ENCODE data around the gene LMOD1. TPM values are rescaled to one million over a fixed set of nuclear protein-coding genes. Genes with fewer than 3 reads are reported as not detected.

Gene LMOD1
- polyA plus RNA-seq, 4 donors, result 3.4 to 4.6 (median 4.6) TPM

DNA sequence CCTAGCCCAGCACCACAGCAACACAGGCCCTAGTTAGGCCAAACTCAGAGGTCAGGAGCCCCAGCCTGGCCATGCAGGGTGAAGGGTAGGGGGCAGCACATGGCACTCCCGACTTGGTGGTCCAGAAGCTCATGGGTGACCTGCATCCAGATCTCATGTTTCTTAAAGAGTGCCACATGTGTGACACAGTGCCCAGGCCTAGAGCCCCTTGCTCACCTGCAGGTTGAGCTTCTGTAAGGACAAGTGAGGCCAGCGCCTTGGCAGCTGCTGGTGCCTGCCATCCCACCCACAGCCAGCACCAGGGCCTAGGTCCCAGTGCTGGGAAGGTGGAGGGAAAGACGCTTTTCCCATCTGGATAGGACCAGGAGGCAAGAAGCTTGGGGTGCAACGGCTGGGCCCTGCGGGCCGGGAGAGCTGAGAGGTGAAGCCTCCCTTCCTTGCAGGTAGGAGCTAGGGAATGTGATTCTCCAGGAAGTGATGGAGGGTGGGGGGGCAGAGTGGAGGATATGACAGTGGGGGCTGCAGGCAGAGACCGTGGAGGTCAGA, 51.2 kb downstream of the LMOD1 start:
- DNase-seq (ENCODE audit: low read depth in 4 of 4, low spot score in 3 of 4), result no peak

DNA sequence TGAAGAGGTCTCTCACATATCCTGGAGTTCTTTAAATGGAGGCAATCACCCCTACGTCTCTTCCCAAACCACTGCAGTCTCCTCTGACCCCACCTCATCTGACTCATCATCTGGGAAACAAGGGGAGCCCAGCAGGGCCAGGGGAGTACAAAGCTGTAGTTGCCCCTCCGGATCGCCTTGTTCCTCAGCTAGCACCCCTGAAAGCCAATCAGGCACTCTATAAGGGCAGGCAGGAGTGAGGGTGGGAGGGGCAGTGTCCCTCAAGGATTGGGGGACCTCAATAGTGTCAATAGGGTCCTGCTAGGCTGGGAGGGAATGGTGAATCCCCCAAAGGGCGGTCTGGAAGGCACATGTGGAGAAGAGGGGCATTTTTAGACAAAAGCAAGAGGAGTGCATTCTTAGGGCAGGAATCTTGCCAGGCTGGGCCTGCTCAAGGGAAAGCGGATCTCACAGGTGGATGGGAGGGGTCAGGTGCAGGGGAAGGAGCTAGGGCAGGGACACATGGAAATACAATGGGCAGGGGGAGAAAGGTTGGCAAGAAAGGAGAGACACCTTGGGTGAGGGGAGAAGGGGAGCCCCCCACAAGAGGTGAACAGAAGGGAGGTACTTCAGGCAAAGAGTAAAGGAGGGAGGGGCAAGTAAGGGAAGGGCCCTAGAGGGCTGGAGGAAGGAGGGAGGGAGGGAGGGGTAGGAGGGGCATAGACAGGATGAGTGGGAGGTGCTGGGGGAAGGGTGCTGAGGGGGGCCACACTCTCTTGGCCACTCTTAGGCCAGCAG, 51.8 kb downstream of the LMOD1 start:
- no peak for DNase-seq (ENCODE audit: low read depth in 4 of 4, low spot score in 3 of 4)

DNA sequence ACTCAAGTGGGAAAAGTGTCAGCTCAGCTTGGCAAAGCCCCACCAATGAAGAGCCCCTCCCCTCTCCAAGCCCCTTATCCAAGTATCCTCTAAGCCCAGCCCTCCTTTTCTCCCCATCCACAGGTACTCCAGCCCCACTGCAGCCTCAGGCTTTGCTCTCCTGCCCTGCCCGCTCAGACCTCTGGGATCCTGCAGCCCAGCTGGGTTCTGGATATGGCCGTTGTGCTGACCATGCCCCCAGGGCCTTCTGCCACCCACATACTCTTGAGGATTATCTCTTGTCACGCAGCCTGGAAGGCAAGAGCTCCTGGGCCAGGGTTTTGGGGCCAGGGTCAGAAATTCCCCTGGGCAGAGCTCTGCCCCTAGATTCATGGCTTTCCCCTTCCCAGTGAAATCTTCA, 52.9 kb downstream of the LMOD1 start:
- DNase-seq (ENCODE audit: low read depth in 4 of 4, low spot score in 3 of 4), result no peak

- DNase-seq (ENCODE audit: low read depth in 4 of 4, low spot score in 3 of 4), result no peak
Observed at GRCh38 chr1:201892211-201892610, 54.1 kb downstream of the LMOD1 start.

GRCh38 chr1:201891451-201892045, 54.8 kb downstream of the LMOD1 start:
- no peak for DNase-seq (ENCODE audit: low read depth in 4 of 4, low spot score in 3 of 4)

DNA sequence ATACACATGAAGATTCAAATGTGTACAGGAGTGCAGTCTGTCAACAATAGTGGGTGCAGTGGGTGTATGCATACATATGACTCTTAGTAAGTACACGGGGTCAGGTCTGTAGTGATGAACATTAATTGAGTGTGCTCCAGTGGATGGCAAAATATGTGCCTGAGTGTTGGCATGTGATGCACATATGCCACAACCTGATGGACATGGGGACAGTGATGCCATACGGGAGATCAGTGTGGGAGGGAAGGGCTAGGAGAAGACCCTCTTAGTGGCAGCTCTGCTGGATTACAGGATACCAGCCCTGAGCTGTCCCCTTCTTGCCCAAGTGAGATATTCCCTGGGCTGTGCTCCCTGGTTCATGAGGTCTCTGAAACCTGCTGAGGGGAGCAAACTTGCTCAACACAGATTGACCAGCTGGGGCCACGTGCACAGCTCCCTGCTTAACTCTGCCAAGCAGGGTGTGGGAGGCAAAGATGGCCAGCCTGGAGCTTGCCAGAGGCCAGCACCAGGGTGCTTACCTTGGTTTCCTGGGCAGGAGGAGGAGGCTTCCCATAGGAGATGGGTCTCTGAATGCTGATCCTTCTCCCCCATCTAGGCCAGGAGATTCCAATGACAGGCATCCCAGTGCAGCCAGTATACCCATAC, 55.4 kb downstream of the LMOD1 start:
- no peak for DNase-seq (ENCODE audit: low read depth in 4 of 4, low spot score in 3 of 4)

DNA sequence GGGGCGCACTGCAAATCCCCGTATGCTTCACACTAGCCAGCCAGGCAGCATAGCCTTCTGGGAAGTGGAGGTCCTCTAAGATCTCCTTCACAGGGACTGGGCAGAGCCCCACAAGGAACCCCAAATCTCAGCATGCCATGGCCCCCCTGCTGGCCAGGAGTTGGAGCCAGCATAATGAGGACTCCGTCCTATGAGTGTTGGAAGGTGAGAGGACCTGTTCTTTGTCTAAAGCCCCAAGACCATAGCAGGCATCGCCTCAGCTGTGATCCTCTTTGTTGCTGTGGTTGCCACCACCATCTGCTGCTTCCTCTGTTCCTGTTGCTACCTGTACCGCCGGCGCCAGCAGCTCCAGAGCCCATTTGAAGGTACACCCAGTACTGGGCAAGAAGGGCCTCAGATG, 56.1 kb downstream of the LMOD1 start:
- no peak for DNase-seq (ENCODE audit: low read depth in 4 of 4, low spot score in 3 of 4)

GRCh38 chr1:201889090-201889968, 57.0 kb downstream of the LMOD1 start:
- no peak for DNase-seq (ENCODE audit: low read depth in 4 of 4, low spot score in 3 of 4)

DNA sequence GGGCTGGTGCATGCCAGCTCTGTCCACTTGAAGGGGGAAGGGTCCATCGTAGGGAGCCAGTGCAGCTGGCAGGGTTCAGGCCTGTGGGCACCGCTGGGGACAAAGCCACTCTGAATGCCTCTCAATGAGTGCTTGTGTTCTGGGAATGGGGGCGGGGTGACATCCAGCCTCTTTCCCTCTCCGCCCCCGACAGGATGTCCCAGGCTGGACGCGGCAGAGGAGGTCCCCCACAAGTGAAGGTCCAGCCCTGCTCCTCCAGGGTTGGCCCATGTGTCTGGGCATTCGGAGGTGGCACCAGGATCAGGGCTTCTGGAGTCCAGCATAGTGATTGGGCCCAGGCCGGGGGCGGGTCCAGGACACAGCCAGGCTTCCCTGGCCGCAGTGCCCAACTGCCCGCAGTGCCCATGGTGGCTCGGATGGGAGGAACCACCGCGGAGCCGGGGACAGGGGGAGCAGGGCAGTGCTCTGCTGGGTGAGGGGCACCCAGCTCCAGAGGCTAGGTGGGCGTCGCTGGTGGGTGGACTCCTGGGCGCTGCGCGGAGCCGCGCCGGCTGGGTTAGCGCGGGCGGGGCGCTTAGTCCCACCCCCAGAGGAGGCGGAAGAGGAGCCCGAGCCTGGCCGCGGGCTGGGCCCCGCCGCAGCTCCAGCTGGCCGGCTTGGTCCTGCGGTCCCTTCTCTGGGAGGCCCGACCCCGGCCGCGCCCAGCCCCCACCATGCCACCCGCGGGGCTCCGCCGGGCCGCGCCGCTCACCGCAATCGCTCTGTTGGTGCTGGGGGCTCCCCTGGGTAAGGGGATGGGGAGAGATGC, 57.9 kb downstream of the LMOD1 start, which contains the start of gene SHISA4:
Gene SHISA4 (plus strand): TSS at position 617 of the 808 bp plus-strand sequence. CDS start 97 bp downstream, at position 714.
- DNase-seq (ENCODE audit: low read depth in 4 of 4, low spot score in 3 of 4), result peak in 3 of 4 donors; percentile 28 to 46 (median 41)

- DNase-seq (ENCODE audit: low read depth in 4 of 4, low spot score in 3 of 4), result no peak
Observed at GRCh38 chr1:201887116-201887866, 59.1 kb downstream of the LMOD1 start.

GRCh38 chr1:201886103-201886885, 60.1 kb downstream of the LMOD1 start:
- DNase-seq (ENCODE audit: low read depth in 4 of 4, low spot score in 3 of 4), result no peak

DNA sequence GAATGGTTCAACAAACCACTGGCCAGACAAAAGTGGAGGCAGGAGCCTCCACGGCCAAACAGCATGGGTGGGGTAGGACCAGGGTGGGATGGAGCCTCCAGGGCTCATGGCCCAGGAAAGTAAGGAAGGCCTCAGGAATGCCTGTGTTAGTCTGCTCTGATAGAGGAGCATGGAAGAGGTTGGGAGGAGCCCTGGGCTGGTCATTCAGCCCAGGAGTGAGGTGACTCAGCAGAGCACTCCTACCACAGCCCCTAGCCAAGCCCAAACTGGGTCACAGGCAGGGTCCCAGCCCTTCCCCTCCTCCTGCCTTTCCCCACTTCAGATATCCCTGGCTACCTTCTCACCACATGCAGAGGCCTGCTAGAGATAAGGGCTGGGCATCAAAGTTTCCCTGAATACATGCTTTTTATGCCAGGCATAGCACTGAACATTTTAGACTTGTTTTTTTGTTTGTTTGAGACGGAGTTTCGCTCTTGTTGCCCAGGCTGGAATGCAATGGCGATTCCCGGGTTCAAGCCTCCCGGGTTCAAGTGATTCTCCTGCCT, 60.7 kb downstream of the LMOD1 start:
- no peak for DNase-seq (ENCODE audit: low read depth in 4 of 4, low spot score in 3 of 4)

GRCh38 chr1:201884425-201884824, 61.9 kb downstream of the LMOD1 start:
- DNase-seq (ENCODE audit: low read depth in 4 of 4, low spot score in 3 of 4), result no peak

GRCh38 chr1:201883786-201884185, 62.6 kb downstream of the LMOD1 start:
- DNase-seq (ENCODE audit: low read depth in 4 of 4, low spot score in 3 of 4), result no peak

- DNase-seq (ENCODE audit: low read depth in 4 of 4, low spot score in 3 of 4), result no peak
Observed at GRCh38 chr1:201883266-201883665, 63.1 kb downstream of the LMOD1 start.

- DNase-seq (ENCODE audit: low read depth in 4 of 4, low spot score in 3 of 4), result no peak
Observed at GRCh38 chr1:201882665-201883132, 63.6 kb downstream of the LMOD1 start.

GRCh38 chr1:201881617-201882016, 64.7 kb downstream of the LMOD1 start:
- no peak for DNase-seq (ENCODE audit: low read depth in 4 of 4, low spot score in 3 of 4)
